ENCODE data around the gene ZFAND3. TPM values are rescaled to one million over a fixed set of nuclear protein-coding genes. Genes with fewer than 3 reads are reported as not detected.

The ZFAND3 gene
- total RNA-seq, 2 experiments from 2014 or later = 8.3 to 33.8 TPM

GRCh38 chr6:38192487-38192886, 373.0 kb downstream of the ZFAND3 start:
- Histone ChIP-seq H3K36me3 (ENCODE audit: insufficient read depth, low read length) (no peaks in the 10 kb centered on the region), H2AFZ (ENCODE audit: low read length) (no peak overlapping the region), H3K79me2 (ENCODE audit: insufficient read depth, low read depth, low read length) (no peaks in the 10 kb centered on the region), H3K4me2 (ENCODE audit: low read length) (no peak overlapping the region), H4K20me1 (ENCODE audit: insufficient read depth, low read length) (no peaks in the 10 kb centered on the region), H3K4me3 (ENCODE audit: low read depth, low read length, poor library complexity, severe bottlenecking) (no peak overlapping the region), H3K9me3 (ENCODE audit: low read length) (no peaks in the 10 kb centered on the region), H3K27ac (ENCODE audit: low read depth, low read length, poor library complexity, severe bottlenecking) (no peak overlapping the region), H3K4me1 (ENCODE audit: insufficient read depth, low read length, poor library complexity, severe bottlenecking) (no peaks in the 10 kb centered on the region), H3K9me2 (ENCODE audit: insufficient read depth, low read length) (no peaks in the 10 kb centered on the region)
- BruUV-seq (replicated peaks) = no TSS peak
- POLR2A ChIA-PET = no interaction called here
- CTCF ChIA-PET (ENCODE audit: unreplicated experiment) = no interaction called here
- no peak for TF ChIP-seq CTCF (conservative IDR thresholded peaks at IDR 0.05; ENCODE audit: low read length)
- no peak for TF ChIP-seq EZH2phosphoT487 (IDR thresholded peaks at IDR 0.05; ENCODE audit: borderline replicate concordance, low read depth, low read length)
- intact Hi-C loops (cut with micrococcal nuclease; ENCODE audit: unreplicated experiment) = no loop called here
- no peak for DNase-seq (ENCODE audit: low spot score)

- Histone ChIP-seq H3K9me3 (ENCODE audit: low read length) (no peaks in the 10 kb centered on the region), H3K9me2 (ENCODE audit: insufficient read depth, low read length) (no peaks in the 10 kb centered on the region), H3K4me3 (ENCODE audit: low read depth, low read length, poor library complexity, severe bottlenecking) (no peak overlapping the region), H3K79me2 (ENCODE audit: insufficient read depth, low read depth, low read length) (no peaks in the 10 kb centered on the region), H3K36me3 (ENCODE audit: insufficient read depth, low read length) (no peaks in the 10 kb centered on the region), H3K4me2 (ENCODE audit: low read length) (no peak overlapping the region), H4K20me1 (ENCODE audit: insufficient read depth, low read length) (no peaks in the 10 kb centered on the region), H2AFZ (ENCODE audit: low read length) (no peak overlapping the region), H3K27ac (ENCODE audit: low read depth, low read length, poor library complexity, severe bottlenecking) (no peak overlapping the region), H3K4me1 (ENCODE audit: insufficient read depth, low read length, poor library complexity, severe bottlenecking) (no peaks in the 10 kb centered on the region)
- CTCF ChIA-PET (ENCODE audit: unreplicated experiment) = no interaction called here
- BruUV-seq (replicated peaks) = no TSS peak
- TF ChIP-seq EZH2phosphoT487 (IDR thresholded peaks at IDR 0.05; ENCODE audit: borderline replicate concordance, low read depth, low read length) (no peak), CTCF (conservative IDR thresholded peaks at IDR 0.05; ENCODE audit: low read length) (no peak)
- POLR2A ChIA-PET = no interaction called here
- intact Hi-C loops (cut with micrococcal nuclease; ENCODE audit: unreplicated experiment) = no loop called here
- no peak for DNase-seq (ENCODE audit: low spot score)
These were observed 373.5 kb downstream of the ZFAND3 start for GRCh38 chr6:38193051-38193450.

- intact Hi-C loops (cut with micrococcal nuclease; ENCODE audit: unreplicated experiment) = no loop called here
- H2AFZ ChIP-seq (ENCODE audit: low read length) = no peak overlapping the region
- no peak overlapping the region for H3K27ac ChIP-seq (ENCODE audit: low read depth, low read length, poor library complexity, severe bottlenecking)
- ChIA-PET CTCF (ENCODE audit: unreplicated experiment) (interaction anchor here (0.5 kb wide), 1 partner anchor 36 kb away, joined by 21 read pairs; no protein-coding TSS in a partner anchor), POLR2A (no interaction called here)
- H3K4me2 ChIP-seq (ENCODE audit: low read length) = no peak overlapping the region
- H3K9me3 ChIP-seq (ENCODE audit: low read length) = no peaks in the 10 kb centered on the region
- DNase-seq (ENCODE audit: low spot score) = no peak
- no peaks in the 10 kb centered on the region for H4K20me1 ChIP-seq (ENCODE audit: insufficient read depth, low read length)
- H3K9me2 ChIP-seq (ENCODE audit: insufficient read depth, low read length) = no peaks in the 10 kb centered on the region
- TF ChIP-seq CTCF (conservative IDR thresholded peaks at IDR 0.05; ENCODE audit: low read length) (no peak), EZH2phosphoT487 (IDR thresholded peaks at IDR 0.05; ENCODE audit: borderline replicate concordance, low read depth, low read length) (no peak)
- H3K79me2 ChIP-seq (ENCODE audit: insufficient read depth, low read depth, low read length) = no peaks in the 10 kb centered on the region
- no peaks in the 10 kb centered on the region for H3K36me3 ChIP-seq (ENCODE audit: insufficient read depth, low read length)
- BruUV-seq (replicated peaks) = no TSS peak
- no peaks in the 10 kb centered on the region for H3K4me1 ChIP-seq (ENCODE audit: insufficient read depth, low read length, poor library complexity, severe bottlenecking)
- H3K4me3 ChIP-seq (ENCODE audit: low read depth, low read length, poor library complexity, severe bottlenecking) = no peak overlapping the region
These were observed 374.2 kb downstream of the ZFAND3 start for GRCh38 chr6:38193481-38194281.

All from OCI-LY7 (cell line).